Jurkat, Clone E6-1 (cell line): ENCODE results near the gene BFSP1.

Experiments
- DNase-seq: peaks from one replicate; pipeline ENCODE4 v3.0.0-alpha.2; 2011; ENCODE audit warnings: low read depth, low spot score
- H3K4me3 ChIP-seq: 2 replicates; pipeline ENCODE4 v1.5.1; 2011; ENCODE audit warnings: mild to moderate bottlenecking, low read length, control low read depth, moderate library complexity

The BFSP1 gene

DNA sequence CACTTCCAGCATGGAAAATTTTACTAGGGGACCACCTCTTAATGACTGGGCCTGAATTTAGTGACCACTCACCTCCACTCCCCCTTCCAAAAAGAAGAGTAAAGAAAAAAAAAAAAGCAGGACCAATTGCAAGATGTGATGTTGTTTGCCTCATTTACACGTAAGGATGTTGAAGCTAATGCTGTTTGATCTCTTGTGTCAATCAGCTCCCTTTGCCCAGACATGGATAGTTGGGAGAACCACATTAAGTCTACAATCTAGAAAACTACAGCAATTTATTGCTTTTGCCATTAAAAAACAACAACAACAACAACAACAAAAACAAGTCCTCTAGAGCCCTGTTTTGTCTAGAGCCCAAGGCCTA is 27.7 kb upstream of the BFSP1 start:
- no peak overlapping the region for H3K4me3 ChIP-seq
- DNase-seq = no peak

DNA sequence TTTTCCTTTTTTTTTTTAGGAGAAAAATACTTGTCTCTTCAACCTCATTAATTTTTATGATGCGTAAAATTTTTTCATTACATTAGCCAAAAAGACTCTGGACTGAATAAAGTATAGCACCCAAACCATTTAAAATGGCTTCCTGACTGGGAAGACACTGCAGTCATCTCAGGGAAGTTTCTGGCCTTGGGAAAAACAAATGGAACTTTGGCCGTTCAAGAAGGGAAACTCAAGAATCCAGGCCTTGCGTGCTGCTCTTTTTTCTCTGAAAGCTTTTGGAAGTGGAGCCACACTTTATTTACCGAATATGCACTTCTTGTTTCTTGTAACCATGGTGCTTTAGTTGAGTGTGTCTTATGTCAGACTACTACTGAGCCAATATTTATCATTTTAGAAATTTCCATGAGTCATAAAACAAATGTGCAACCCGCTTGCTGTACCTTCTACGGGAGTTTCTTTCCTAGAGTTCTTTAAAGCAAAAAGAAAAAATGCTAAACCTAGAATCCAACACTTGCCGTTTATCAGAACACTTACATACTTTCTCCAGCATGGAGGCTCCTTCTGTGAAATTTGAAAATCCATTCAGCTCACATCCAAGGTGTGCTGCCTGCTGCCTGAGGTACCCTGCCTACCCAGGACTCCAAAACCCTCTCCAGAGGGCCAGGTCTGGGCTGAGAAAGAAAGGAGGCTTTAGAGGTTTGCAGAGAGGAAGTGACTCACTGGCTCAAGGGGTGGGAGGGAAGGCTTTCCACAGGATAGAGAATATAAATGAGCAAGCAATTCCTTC is 27.2 kb upstream of the BFSP1 start:
- DNase-seq = no peak
- H3K4me3 ChIP-seq = no peak overlapping the region

DNA sequence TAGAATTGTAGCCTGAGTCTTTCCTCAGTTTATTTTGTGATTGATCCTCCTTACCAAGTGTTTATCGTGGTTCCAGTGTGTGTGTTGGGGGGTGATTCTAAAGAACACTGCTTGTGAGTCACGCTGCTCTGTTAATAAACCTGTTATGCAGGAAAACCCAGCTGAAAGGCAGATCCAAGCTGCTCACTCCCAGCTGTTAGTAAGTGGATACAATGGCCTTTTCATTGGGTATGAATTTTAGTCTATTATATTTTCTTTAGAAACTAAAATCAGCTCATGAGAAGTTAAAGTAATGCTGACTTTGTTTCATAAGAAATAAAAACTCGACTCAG is 26.5 kb upstream of the BFSP1 start:
- H3K4me3 ChIP-seq = no peak overlapping the region
- no peak for DNase-seq

DNA sequence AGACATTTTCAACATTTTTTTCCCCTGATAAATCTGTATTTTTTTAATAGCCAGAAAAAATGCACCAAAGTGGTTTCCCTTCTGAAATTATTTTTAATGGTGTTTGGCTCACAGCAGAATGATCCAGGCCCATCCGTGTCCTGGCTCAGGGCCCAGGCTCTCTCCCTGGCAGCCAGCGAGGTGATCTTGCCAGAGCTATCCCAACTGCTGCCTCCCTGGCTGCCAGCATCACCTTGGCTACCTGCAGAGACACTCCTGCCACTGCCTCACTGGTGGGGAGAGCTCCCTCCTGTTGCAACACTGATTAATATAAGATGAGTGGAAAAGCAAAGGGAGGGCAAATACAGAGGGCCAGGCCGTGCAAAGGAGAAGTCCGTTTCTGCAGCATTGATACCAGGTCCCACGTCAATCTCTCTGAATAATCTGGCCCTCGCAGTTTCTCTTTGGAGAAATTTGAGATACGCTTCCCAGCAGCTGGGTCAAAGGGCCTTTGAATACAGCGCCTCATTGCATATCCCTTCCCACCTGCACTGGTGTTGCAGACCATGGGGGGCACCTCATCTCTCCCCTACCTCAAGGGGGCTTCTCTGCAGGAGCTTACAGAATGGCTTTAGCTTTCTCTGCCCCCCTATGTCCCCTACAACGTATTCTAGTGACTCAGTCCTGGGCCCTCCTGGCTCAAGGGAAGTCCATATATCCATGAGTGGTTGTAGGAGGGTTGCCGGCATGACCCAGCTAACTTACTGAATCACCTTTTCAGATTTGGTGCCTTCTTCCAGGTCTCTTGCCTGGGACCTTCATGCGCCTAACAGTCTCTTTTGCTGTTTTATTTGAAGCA is 25.9 kb upstream of the BFSP1 start:
- no peak overlapping the region for H3K4me3 ChIP-seq
- no peak for DNase-seq

DNA sequence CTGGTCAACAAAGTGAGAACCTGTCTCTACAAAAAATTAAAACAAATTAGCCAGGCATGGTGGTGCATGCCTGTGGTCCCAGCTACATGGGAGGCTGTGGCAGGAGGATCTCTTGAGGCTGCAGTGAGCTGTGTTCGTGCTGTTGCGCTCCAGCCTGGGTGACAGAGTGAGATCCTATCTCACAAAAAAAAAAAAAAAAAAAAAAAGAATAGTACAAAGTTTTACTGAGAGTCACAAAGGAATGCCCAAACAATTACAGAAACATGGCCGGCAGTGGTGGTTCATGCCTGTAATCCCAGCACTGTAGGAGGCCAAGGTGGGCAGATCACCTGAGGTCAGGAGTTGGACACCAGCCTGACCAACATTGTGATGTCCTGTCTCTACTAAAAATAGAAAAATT is 23.9 kb upstream of the BFSP1 start:
- no peak overlapping the region for H3K4me3 ChIP-seq
- no peak for DNase-seq

DNA sequence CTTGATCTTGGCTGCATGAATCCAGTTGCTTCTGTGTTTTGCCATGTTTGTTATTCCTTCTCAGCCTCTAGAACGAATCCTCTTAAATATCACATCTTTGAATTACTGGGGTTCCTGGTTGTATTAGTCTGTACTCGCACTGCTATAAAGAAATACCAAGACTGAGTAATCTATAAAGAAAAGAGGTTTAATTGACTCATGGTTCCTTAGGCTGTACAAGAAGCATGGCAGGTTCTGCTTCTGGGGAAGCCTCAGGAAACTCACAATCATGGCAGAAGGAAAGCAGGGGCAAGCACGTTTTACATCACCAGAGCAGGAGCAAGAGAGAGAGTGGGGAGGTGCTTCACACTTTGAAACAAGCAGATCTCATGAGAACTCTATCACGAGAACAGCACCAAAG is 18.0 kb upstream of the BFSP1 start:
- no peak overlapping the region for H3K4me3 ChIP-seq
- no peak for DNase-seq

DNA sequence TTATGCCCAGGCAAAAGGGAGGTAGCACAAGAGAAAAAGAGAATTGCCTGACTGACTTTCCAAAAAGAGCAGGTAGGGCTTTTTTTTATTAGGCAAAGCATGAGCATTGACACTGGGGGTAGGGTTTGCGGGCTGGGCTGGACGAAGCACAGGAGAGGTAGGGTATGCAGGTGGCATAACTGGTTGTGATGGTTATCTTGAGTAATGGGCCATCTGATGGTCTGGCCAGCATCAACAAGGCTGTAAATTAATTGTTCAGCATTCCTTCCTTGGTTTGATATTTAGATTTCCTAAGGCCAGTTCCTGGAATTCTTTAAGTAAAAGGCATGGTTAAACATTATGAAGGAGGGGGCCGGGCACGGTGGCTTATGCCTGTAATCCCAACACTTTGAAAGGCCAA is 13.9 kb upstream of the BFSP1 start:
- no peak overlapping the region for H3K4me3 ChIP-seq
- no peak for DNase-seq

DNA sequence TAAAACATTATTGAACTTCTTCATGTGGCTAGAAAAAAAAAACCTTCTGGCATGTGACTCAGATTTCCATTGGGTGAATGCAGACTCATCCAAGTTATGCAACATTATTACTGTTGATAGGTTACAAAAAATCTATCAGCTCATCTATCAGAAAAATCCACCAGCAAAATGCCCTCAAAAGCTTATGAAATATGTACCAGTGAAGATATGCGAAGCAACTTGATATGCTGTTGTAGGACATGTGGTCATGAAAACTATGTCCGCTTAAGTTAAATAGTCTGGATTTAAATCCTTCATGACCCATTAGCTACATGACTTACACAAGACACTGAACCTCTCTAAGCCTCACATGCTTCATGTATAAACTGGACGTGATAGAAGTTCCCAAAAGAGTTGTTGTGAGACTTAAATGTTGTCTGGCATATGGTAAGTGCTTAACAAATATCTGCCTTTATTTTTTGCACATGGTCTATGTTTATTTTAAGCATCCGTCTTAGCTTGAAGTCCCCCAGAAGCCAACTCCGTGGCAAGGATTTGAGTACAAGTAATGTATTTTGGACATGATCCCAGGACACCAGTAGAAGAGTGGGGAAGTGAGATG is 12.5 kb upstream of the BFSP1 start:
- DNase-seq = no peak

DNA sequence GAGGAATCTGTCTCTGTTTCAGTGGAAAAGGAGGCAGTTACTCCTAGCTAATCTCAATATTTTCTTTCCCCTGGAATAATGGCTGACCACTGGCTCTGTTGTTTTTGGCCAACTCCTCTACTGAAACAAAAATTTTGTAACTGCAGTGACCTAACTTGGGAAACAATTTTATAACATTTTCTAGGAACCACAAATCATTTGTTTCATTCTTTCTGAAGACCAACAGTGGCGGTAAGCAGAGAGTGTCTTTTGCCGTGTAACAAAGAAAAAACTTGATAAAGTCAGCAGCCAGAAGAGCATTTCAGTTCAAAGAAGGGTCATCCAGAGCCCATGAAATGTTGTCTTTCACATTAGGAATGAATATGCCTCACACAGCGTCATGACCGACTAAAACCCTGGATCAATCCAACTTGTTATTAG is 11.8 kb upstream of the BFSP1 start:
- DNase-seq = no peak
- no peak overlapping the region for H3K4me3 ChIP-seq

More for the DNA sequence above, 12.5 kb upstream of the BFSP1 start:
- no peak overlapping the region for H3K4me3 ChIP-seq

DNA sequence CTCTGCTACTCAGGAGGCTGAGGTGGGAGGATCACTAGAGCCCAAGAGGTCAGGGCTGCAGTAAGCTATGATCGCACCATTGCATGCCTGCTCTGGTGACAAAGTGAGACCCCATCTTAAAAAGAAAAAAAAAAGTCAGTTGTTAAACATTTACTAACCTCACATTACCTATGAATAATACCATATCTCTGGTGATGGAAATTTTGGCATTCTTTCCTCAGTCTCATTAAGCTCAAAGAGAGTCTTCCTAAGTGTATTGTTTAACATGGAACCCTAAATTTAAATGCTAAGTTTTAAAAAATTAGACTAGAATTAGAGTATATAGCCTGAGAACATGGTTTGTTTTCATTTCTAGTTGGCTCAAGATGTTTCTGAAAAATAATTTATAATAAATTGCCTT is 11.3 kb upstream of the BFSP1 start:
- H3K4me3 ChIP-seq = no peak overlapping the region
- DNase-seq = no peak

DNA sequence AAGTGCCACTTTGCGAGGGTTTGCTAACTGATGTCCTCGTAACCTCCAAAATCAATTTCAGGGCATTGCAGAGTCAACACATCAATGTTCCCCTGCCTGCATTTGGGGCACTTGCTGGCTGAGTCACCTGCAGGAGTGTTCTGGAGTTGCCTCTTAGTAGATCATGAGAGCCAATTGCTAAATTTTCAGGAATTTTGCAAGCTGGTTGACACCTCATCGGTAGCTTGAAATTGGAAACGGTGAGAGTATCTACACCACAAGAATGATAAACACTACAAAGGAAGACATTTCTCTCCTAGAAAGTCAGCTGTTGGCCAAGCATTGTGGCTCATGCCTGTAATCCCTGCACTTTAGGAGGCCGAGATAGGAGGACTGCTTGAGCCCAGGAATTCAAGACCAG is 10.8 kb upstream of the BFSP1 start:
- H3K4me3 ChIP-seq = no peak overlapping the region
- no peak for DNase-seq

DNA sequence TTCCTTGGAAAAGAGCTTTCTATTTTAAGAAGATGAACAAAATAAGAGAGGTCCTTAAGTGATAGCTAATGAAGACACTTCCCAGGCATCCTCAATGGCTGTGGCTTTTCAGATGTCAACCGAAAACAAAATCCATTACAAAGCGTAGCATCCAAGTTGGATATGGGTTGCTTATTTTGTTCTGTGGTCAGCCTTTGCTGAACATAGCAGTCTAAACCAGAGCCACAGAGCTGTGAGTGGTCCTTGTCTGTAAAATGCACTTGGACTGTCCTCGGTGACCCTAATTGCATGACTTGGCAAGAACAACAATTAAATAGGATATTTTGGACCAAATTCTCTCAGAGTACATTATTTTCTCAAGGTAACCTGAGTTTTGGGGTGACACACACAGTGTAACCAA is 10.4 kb upstream of the BFSP1 start:
- H3K4me3 ChIP-seq = no peak overlapping the region
- DNase-seq = no peak

DNA sequence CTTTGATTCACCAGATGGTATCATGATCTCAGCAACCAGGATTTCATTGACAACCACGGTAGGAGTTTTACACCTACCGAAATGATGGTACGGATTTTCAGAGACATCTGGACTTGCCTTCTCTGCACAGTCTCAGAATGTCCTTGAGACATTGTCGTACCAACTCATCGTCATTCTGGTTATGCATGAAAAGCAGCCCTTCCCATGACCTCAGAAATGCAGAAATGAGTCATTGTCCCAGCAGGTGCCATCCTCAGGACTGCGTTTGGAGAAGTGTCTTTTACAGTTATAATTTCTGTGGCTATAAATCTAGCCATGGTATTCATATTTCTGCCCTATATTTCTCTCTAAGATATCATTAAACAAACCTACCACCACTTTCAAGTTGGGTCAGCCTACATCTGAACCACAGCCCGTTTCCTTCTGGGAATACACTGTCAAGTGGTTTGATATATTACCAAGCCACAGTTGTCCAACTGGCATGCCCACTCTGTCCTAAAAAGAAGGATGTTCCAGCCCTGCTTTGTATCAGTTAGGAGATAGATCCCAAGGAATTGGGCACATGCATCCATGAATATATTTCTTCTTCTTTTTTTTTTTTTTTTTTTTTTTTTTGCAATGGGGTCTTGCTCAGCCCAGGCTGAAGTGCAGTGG is 7.5 kb upstream of the BFSP1 start:
- DNase-seq = no peak

DNA sequence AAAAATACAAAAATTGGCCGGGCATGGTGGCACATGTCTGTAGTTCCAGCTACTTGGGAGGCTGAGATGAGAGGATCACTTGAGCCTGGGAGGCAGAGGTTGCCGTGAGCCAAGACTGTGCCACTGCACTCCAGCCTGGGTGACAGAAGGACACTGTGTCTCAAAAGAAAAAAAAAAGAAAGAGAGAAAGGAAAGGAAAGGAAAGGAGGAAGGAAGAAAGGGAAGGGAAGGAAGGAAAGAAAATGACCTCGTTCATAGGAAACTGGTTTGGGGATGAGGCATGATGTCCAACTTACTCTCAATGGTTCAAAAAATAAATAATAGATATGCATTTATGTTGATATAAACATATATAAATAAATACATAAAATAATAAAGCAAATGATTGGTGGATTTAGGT is 6.8 kb upstream of the BFSP1 start:
- DNase-seq = no peak
- no peak overlapping the region for H3K4me3 ChIP-seq

More for the DNA sequence above, 7.5 kb upstream of the BFSP1 start:
- H3K4me3 ChIP-seq = no peak overlapping the region

DNA sequence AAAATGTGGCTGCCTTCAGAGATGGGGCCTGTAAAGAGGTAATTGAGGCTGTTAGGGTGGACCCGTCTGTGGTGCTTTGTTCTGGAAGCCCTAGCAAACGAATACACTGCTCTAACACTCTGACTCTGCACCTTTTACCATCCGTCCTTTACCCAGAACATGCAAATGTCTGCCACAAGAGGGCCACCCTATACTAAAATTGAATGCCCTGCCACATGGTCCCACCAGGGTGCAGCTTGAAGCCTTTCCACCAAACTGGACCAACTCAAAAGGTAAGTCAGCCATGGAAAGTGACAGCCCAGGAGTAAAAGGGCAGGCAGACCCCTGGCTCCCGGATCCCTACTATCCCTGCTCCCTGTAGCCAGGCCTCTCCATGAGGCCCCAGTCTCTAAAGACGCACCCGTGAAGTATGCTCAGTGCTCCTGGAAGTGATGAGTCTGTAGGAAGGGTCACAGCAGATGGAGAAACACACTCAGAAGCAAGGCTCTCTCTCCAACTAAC is 5.8 kb upstream of the BFSP1 start:
- DNase-seq = peak; percentile 75
- H3K4me3 ChIP-seq = no peak overlapping the region

DNA sequence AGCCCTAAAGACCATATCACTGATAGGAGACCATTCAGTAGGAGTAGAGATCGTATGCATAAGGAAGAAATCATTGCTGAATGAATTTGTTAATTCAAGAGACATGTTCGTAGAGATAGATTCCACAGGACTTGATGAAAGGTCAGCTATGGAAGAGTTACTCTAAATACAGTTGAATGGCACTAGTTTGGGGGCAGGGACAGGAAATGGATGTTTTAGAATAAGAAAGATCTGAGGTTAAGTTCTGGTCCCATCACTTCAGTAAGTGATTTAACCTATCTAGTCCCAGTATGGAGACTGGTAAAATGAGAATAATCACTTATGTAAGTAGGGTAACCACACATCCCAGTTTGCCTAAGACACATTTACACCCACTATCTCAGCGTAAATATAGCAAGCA is 2.9 kb upstream of the BFSP1 start:
- DNase-seq = no peak
- no peak overlapping the region for H3K4me3 ChIP-seq

DNA sequence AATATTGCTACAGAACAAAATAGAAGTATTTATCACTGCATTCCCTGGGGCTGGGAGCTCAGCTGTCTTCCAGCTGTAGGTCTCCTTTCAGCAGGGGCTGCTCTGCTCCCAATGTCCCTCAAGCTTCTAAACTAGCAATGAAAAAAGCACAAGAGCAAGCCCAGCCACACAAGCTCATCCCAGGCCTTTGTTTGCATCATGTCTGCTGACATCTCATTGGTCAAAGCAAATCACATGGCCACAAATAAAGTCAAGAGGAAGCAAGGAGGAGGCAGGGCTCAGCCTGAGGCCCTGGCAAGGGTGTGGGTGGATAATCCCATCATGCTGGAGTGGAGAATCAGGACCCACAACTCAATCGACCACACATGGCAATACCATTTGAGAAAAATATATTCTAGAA is 2.2 kb upstream of the BFSP1 start:
- H3K4me3 ChIP-seq = no peak overlapping the region
- peak; percentile 70 for DNase-seq

DNA sequence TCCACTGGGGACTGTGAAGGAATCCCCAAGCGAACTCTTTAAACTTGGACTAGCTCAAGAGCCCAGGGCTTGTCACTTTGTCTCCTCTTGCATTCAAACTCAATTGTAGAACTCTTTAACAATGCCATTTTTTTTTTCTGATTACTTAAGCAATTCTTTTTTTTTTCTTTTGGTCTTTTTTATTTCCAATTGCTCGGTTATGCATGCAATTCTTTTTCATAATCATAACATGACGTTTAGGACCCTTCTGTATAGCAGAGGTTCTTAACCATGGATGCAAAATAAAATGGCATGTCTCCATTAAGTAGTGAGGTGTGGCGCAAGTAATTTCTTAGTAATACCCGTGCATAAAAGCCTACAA is 466 bp upstream of the BFSP1 start:
- peak overlapping the region; percentile 53 for H3K4me3 ChIP-seq

DNA sequence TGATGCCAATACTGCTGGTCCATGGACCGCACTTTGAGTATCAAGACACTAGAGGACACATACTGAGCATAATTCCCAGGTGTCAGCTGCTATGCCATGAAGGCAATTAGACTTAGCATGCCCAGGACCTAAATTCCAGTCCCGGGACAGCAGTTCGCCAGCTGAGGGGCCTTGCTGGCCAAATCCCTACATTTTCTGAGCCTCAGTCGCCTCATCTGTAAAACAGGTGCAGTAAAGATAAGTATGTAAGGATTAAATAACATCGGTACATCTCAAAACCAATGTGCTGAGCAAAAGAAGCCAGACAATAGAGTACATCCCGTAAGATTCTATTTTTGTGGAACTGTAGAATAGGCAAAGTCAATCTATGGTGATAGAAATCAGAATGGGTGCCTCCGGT is 1.0 kb downstream of the BFSP1 start:
- no peak for DNase-seq
- no peak overlapping the region for H3K4me3 ChIP-seq

More for the DNA sequence above, 466 bp upstream of the BFSP1 start:
- no peak for DNase-seq

DNA sequence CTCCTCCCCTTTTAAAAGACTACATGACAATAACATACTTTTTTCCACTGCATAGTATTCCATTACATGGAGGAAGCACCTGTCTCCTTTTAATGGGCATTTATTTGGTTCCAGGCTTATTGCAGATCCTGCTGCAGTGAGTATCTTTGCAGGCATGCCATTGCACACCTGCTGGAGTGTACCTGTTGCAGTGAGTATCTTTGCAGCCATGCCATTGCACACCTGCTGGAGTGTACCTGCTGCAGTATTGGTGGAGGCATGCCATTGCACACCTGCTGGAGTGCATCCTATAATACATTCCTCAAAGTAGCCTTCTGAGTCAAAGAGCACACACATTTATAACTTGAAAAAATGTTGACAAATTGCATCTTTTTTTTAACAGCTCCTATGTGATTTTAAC is 1.6 kb downstream of the BFSP1 start:
- no peak for DNase-seq
- H3K4me3 ChIP-seq = no peak overlapping the region
